GM23338 (cell line): Measurements from ENCODE around the gene ACAD10. TPM values are rescaled to one million over a fixed set of nuclear protein-coding genes. Genes with fewer than 3 reads are reported as not detected.

Experiments
- ATAC-seq: fragments of 200-7000 bp; cut with Tn5 transposase; 3 replicates; pipeline ENCODE4 v1.9.1; 2020
- DNase-seq: peaks from one replicate; pipeline ENCODE4 v3.0.0-alpha.2; 2015; ENCODE audit warnings: low spot score
- H2AFZ ChIP-seq: fragments of 200-600 bp; sonication (generic); 2 replicates; pipeline ENCODE4 v1.8.0; 2016; ENCODE audit warnings: antibody characterized with exemption, mild to moderate bottlenecking, moderate library complexity
- H3F3A ChIP-seq: fragments of 200-600 bp; sonication (generic); replicated peaks from 2 replicates; pipeline ENCODE4 v1.8.0; 2017; ENCODE audit warnings: antibody characterized with exemption, mixed run types, low read depth
- H3K27ac ChIP-seq: fragments of 200-600 bp; sonication (generic); 2 replicates; pipeline ENCODE4 v1.6.1; 2016; ENCODE audit warnings: low read depth
- H3K27me3 ChIP-seq: fragments of 200-600 bp; sonication (generic); 2 replicates; pipeline ENCODE4 v1.8.0; 2016; ENCODE audit warnings: mild to moderate bottlenecking, mixed run types, moderate library complexity; ENCODE audit not compliant: insufficient read depth
- H3K36me3 ChIP-seq: fragments of 200-600 bp; sonication (generic); 2 replicates; pipeline ENCODE4 v1.8.0; 2016; ENCODE audit warnings: mild to moderate bottlenecking; ENCODE audit not compliant: insufficient read depth
- H3K4me1 ChIP-seq: fragments of 200-600 bp; sonication (generic); 2 replicates; pipeline ENCODE4 v1.8.0; 2016; ENCODE audit warnings: mild to moderate bottlenecking, moderate library complexity; ENCODE audit not compliant: insufficient read depth
- H3K4me2 ChIP-seq: fragments of 200-600 bp; sonication (generic); 2 replicates; pipeline ENCODE4 v1.7.1; 2017; ENCODE audit warnings: mixed run types
- H3K4me3 ChIP-seq: fragments of 200-600 bp; sonication (generic); 2 replicates; pipeline ENCODE4 v1.6.1; 2016; ENCODE audit warnings: mixed run types
- H3K79me2 ChIP-seq: fragments of 200-600 bp; sonication (generic); replicated peaks from 2 replicates; pipeline ENCODE4 v1.8.0; 2017; ENCODE audit warnings: mild to moderate bottlenecking; ENCODE audit not compliant: insufficient read depth
- H3K9me2 ChIP-seq: fragments of 200-600 bp; sonication (generic); 2 replicates; pipeline ENCODE4 v1.8.0; 2017; ENCODE audit not compliant: insufficient read depth
- H4K20me1 ChIP-seq: fragments of 200-600 bp; sonication (generic); replicated peaks from 2 replicates; pipeline ENCODE4 v1.8.0; 2017; ENCODE audit warnings: mild to moderate bottlenecking; ENCODE audit not compliant: insufficient read depth
- H3K27ac Mint-ChIP-seq: 2 replicates; pipeline ENCODE4 v1.8.0; 2020; ENCODE audit warnings: inconsistent platforms, mild to moderate bottlenecking, moderate library complexity, mixed read lengths
- H3K27me3 Mint-ChIP-seq: 3 replicates; pipeline ENCODE4 v1.8.0; 2022; ENCODE audit warnings: low read depth, mild to moderate bottlenecking, moderate library complexity, mixed read lengths, inconsistent platforms; ENCODE audit not compliant: insufficient read depth, poor library complexity
- H3K36me3 Mint-ChIP-seq: 3 replicates; pipeline ENCODE4 v1.8.0; 2021; ENCODE audit warnings: low read depth, mild to moderate bottlenecking, inconsistent platforms, moderate library complexity, mixed read lengths
- H3K4me1 Mint-ChIP-seq: 3 replicates; pipeline ENCODE4 v1.8.0; 2020; ENCODE audit warnings: mild to moderate bottlenecking, inconsistent platforms, mixed read lengths
- H3K4me3 Mint-ChIP-seq: 3 replicates; pipeline ENCODE4 v1.8.0; 2021; ENCODE audit warnings: moderate library complexity, mild to moderate bottlenecking, inconsistent platforms, mixed read lengths
- H3K9me3 Mint-ChIP-seq: 3 replicates; pipeline ENCODE4 v1.8.0; 2020; ENCODE audit warnings: moderate library complexity, mild to moderate bottlenecking, inconsistent platforms, mixed read lengths
- CREB1 ChIP-seq: fragments of 250-450 bp; sonication (Bioruptor Pico); IDR thresholded peaks from 2 replicates; pipeline ENCODE4 v1.5.0; 2020; ENCODE audit warnings: low read depth, mild to moderate bottlenecking, moderate library complexity
- CTCF ChIP-seq, 2 experiments: fragments of 200-600 bp in 1 of 2; sonication (generic) in 1 of 2; conservative IDR thresholded peaks; 2 replicates each; pipeline versions ENCODE4 v1.5.1 to v1.6.1; 2016 to 2017; ENCODE audit warnings: antibody characterized with exemption in 2 of 2, low read depth in 2 of 2, mild to moderate bottlenecking in 2 of 2, moderate library complexity in 1 of 2
- ETS1 ChIP-seq: IDR thresholded peaks from 2 replicates; pipeline ENCODE4 v1.6.1; 2016; ENCODE audit warnings: antibody characterized with exemption
- EZH2 ChIP-seq: fragments of 200-600 bp; sonication (generic); IDR thresholded peaks from one replicate; pipeline ENCODE4 v1.8.0; 2017; ENCODE audit warnings: antibody characterized with exemption, mild to moderate bottlenecking, low read depth; ENCODE audit not compliant: unreplicated experiment
- EZH2phosphoT487 ChIP-seq: fragments of 200-600 bp; sonication (generic); IDR thresholded peaks from one replicate; pipeline ENCODE4 v1.8.1; 2018; ENCODE audit warnings: antibody characterized with exemption; ENCODE audit not compliant: unreplicated experiment
- JUNB ChIP-seq: IDR thresholded peaks from one replicate; pipeline ENCODE4 v1.6.1; 2016; ENCODE audit warnings: antibody characterized with exemption; ENCODE audit not compliant: unreplicated experiment
- NANOG ChIP-seq: IDR thresholded peaks from 2 replicates; pipeline ENCODE4 v1.6.1; 2016; ENCODE audit warnings: antibody characterized with exemption, borderline replicate concordance
- POLR2AphosphoS5 ChIP-seq: IDR thresholded peaks from 2 replicates; pipeline ENCODE4 v1.6.1; 2016; ENCODE audit warnings: antibody characterized with exemption, low read depth
- REST ChIP-seq: IDR thresholded peaks from one replicate; pipeline ENCODE4 v1.6.1; 2018; ENCODE audit warnings: antibody characterized with exemption; ENCODE audit not compliant: unreplicated experiment
- STAT1 ChIP-seq: IDR thresholded peaks from one replicate; pipeline ENCODE4 v1.6.1; 2016; ENCODE audit warnings: antibody characterized with exemption; ENCODE audit not compliant: unreplicated experiment
- ZNF114 ChIP-seq: fragments of 250-450 bp; sonication (Bioruptor Pico); IDR thresholded peaks from 2 replicates; pipeline ENCODE4 v1.5.0; 2020; ENCODE audit warnings: mild to moderate bottlenecking, moderate library complexity
- ZNF331 ChIP-seq: fragments of 250-450 bp; sonication (Bioruptor Pico); IDR thresholded peaks from 2 replicates; pipeline ENCODE4 v1.5.0; 2020; ENCODE audit warnings: low read depth, mild to moderate bottlenecking, moderate library complexity
- ZNF462 ChIP-seq: fragments of 250-450 bp; sonication (Bioruptor Pico); IDR thresholded peaks from 2 replicates; pipeline ENCODE4 v1.5.0; 2020; ENCODE audit warnings: mild to moderate bottlenecking, moderate library complexity
- polyA plus RNA-seq: library from polyadenylated mRNA; unstranded; fragments of >200 nt; fragmentation: Nextera tagmentation; extraction: Ambion mirVana; gene quantifications from 2 replicates; pipeline ENCODE4 v1.2.1, GENCODE V29; 2016
- total RNA-seq: library from RNA; depleted of rRNA; stranded (reverse); fragments of >200 nt; shearing (Covaris generic); gene quantifications from 2 replicates; pipeline ENCODE4 v1.2.3, GENCODE V29; 2014

The ACAD10 gene
- total and polyA plus RNA-seq, 2 experiments from 2014 or later: 16.3 to 23.1 TPM

- Mint-ChIP-seq H3K4me3 (no peak overlapping the region), H3K27me3 (peaks cover 2% of the 10 kb centered on the region), H3K36me3 (peaks cover 62% of the 10 kb centered on the region), H3K27ac (no peak overlapping the region), H3K4me1 (no peaks in the 10 kb centered on the region), H3K9me3 (no peaks in the 10 kb centered on the region)
- no peak overlapping the region for H3K4me3 ChIP-seq
- DNase-seq (no peak), ATAC-seq (no peak)
- H4K20me1 ChIP-seq: peaks cover 3% of the 10 kb centered on the region
- H3K27me3 ChIP-seq: no peaks in the 10 kb centered on the region
- no peak overlapping the region for H3K27ac ChIP-seq
- H3F3A ChIP-seq: no peaks in the 10 kb centered on the region
- no peak for TF ChIP-seq ETS1
- no peak for TF ChIP-seq REST
- TF ChIP-seq EZH2: no peak
- no peak for TF ChIP-seq CREB1 (CRISPR knock-in tag)
- TF ChIP-seq ZNF331 (CRISPR knock-in tag): no peak
- no peak for TF ChIP-seq EZH2phosphoT487
- no peak for TF ChIP-seq STAT1
- no peak for TF ChIP-seq POLR2AphosphoS5
- no peak for TF ChIP-seq CTCF (conservative IDR thresholded peaks at IDR 0.05; ENCODE audit: low read depth in 2 of 2)
- no peak for TF ChIP-seq NANOG
- no peak for TF ChIP-seq ZNF114
- no peak for TF ChIP-seq JUNB
- TF ChIP-seq ZNF462 (CRISPR knock-in tag): no peak
- H3K9me2 ChIP-seq: no peaks in the 10 kb centered on the region
- no peaks in the 10 kb centered on the region for H3K79me2 ChIP-seq
- H3K36me3 ChIP-seq: peaks cover 36% of the 10 kb centered on the region
- no peak overlapping the region for H3K4me2 ChIP-seq
- H3K4me1 ChIP-seq: no peaks in the 10 kb centered on the region
- H2AFZ ChIP-seq: no peak overlapping the region
Measured at GRCh38 chr12:111656016-111656415, 29.8 kb upstream of the ACAD10 start.
